C4-2B (cell line): ENCODE measurements around the gene GSX2.

Source experiments
- ZFX ChIP-seq: fragments of 450-650 bp; IDR thresholded peaks from 2 replicates; pipeline ENCODE4 v1.6.1; 2017
- TF ChIP-seq, protein P1 (sequence below): fragments of 450-650 bp; conservative IDR thresholded peaks from 2 replicates; pipeline ENCODE4 v1.5.1; 2017; ENCODE audit warnings: mild to moderate bottlenecking

DNA sequence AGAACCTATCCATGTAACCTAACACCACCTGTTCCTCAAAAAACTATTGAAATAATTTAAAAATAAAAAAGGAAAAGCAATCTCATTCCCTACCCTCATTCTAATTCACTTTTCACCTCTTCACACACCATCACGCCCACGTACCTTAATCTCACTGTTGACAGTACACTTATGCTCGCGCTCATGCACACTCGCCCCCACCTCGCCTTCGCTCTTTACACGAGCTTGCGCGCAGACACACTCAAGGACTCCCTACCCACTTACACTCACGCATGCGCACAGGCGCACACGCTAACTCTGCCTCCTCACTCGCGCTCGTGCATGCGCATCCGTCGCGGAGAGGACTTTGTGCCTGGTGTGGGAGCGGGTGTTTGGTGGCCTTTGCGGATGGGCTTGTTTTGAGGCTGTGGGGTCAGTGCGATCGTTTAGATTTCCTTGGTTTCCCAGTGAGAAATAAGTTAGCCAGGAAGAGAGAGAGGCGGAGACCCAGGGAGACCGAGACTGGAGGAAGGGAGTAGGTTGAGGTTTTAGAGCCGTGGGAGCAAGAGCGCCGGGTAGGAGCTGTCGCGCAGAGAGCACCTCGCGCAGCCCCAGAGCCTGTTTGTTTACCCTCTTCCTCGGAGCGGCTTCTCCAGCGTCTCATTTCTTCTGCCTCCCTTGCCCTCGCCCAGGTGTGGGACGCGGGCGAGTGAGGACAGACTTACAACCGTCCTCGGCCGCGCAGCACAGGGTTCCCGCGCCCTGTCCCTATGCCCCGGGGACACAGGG lies 8.1 kb upstream of the GSX2 start:
- TF ChIP-seq, protein P1, sequence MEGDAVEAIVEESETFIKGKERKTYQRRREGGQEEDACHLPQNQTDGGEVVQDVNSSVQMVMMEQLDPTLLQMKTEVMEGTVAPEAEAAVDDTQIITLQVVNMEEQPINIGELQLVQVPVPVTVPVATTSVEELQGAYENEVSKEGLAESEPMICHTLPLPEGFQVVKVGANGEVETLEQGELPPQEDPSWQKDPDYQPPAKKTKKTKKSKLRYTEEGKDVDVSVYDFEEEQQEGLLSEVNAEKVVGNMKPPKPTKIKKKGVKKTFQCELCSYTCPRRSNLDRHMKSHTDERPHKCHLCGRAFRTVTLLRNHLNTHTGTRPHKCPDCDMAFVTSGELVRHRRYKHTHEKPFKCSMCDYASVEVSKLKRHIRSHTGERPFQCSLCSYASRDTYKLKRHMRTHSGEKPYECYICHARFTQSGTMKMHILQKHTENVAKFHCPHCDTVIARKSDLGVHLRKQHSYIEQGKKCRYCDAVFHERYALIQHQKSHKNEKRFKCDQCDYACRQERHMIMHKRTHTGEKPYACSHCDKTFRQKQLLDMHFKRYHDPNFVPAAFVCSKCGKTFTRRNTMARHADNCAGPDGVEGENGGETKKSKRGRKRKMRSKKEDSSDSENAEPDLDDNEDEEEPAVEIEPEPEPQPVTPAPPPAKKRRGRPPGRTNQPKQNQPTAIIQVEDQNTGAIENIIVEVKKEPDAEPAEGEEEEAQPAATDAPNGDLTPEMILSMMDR: no peak
- no peak for TF ChIP-seq ZFX
